HG03045 (cell line): Measurements from ENCODE around the gene MUC6.

Experiments used
- ATAC-seq: cut with Tn5 transposase; IDR thresholded peaks from one replicate; pipeline ENCODE4 v1.9.1; 2021; ENCODE audit warnings: mild to moderate bottlenecking, moderate library complexity; ENCODE audit not compliant: unreplicated experiment

Gene MUC6

DNA sequence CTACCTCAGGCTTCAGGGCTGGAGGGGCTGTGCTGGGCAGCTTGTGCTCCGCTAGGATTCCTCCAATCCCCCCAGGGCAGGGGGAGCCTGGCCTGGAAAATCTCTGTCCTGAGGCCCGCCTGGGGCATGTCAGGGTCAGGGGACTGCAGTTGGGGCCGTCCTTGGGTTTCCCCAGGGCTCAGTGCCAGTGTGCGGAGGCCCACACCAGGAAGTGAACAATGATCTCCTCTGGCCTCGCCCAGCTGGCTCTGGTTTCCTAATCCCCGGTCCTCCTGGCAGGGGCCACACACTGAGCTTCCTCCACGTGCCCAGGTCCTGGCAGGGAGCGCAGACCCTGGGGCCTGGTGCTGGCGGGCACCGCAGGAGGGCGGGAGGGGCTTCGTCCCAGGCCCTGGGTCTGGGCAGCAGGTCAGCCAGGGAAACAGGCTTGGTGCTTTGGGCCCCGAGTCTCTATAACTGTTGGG is 36.8 kb upstream of the MUC6 start:
- ATAC-seq: no peak

- no peak for ATAC-seq
Observed at GRCh38 chr11:1072821-1073231, 36.3 kb upstream of the MUC6 start.

DNA sequence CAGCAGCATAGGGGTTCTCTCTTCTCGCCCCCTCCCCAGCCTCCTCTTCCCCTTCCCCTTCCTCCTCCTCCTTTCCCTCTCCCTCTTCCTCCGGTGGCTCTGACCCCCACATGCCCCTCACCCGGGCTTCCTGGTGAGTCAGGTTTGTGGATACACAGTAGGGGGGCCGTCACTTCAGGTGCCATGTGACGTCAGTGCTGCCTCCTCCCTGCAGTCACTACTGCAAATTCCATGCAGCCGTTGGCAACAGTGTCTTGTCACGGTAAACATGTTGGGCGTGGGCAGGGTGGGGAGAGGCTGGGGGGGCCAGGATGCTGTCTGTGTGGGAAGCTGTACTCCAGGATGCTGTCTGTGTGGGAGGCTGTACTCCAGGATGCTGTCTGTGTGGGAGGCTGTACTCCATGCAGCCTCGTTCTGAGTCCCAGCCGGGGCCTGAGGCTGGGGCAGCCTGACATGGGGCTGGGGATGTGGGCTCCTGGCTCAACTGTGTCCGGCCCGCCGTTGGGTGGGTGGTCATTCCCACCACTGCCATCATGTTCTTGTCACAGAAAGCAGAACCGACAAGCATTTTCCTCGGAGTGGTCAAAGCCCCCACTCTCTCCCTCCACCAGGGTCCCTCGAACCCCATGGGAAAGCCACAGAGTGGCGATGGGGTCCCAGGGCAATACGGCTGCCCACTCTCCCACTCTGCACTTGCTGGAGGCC is 35.8 kb upstream of the MUC6 start:
- ATAC-seq: no peak

- ATAC-seq: no peak
Observed at GRCh38 chr11:1071571-1072115, 35.1 kb upstream of the MUC6 start.

GRCh38 chr11:1070594-1071462 is 34.3 kb upstream of the MUC6 start:
- no peak for ATAC-seq

GRCh38 chr11:1069740-1070139 is 33.2 kb upstream of the MUC6 start:
- no peak for ATAC-seq

GRCh38 chr11:1067812-1068496 is 31.4 kb upstream of the MUC6 start:
- no peak for ATAC-seq

GRCh38 chr11:1064167-1064566 is 27.6 kb upstream of the MUC6 start:
- ATAC-seq: no peak

GRCh38 chr11:1062075-1062820 is 25.7 kb upstream of the MUC6 start:
- ATAC-seq: no peak

DNA sequence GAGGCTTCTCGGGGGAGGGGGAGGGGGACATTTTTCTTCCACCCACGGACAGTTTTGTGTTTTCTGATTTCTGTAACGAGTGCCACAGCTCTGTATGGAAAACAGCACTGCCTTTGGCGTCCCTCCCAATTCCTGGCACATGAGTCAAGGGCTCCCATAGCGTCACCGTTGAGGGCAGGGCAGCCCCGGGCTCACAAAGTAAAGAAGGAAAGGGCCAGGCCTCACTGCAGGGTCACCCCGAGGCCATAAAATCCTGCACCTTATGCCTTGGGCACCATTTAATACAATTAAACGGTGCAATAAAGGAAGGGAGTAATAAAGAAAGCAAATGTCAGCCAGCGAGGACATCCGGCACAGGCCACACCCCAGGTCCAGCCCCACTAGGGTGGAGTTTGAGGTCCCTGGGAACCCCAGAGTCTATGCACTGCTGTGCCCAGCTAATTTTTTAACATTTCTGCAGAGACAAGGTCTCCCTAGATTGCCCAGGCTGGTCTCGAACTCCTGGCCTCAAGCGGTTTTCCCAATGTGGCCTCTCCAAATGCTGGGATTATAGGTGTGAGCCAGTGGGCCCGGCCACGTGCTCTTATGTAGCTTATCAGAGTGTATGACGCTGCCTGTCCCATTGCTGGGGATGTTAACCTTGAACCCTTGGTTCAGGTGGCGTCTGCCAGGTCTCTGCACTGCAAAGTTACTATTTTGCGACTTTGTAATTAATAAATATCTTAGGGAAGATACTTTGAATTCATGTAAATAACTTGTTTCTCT is 24.5 kb upstream of the MUC6 start:
- no peak for ATAC-seq

DNA sequence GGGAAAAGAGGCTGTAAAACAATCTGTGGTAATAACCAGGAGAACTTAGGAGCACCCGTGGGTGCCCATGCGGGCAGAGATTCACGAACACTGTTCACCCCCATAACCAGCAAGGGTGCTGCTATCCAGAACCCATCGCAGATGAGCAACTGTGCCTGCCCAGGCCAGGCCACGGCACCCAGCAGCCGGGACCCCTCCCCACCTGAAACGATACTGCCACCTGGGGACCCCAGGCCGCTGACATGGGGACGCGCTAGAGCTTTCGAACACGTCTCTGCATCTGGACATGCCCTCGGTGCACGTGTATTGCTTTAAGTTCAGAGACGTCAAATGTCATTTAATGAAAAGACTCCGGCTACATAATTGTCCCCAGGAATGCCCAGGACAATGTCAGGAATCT is 23.9 kb upstream of the MUC6 start:
- ATAC-seq: no peak

- no peak for ATAC-seq
Observed at GRCh38 chr11:1059759-1060158, 23.2 kb upstream of the MUC6 start.

DNA sequence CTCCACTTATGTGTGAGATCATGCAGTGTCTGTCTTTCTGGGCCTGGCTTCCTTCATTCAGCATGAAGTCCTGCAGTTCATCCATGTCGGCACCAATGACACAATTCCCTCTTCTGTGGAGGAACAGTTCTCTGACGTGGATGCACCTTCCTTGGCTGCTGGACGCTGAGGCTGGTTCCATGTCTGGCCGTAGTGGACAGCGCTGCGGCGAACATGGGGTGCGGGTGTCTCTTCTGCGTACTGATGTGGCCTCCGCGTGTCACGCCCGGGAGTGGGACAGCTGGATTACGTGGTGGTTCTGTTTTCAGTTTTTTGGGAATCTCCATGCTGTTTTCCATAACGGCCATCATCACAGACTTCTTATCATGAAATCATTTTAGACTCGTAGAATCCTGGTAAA is 21.3 kb upstream of the MUC6 start:
- ATAC-seq: no peak

GRCh38 chr11:1055990-1056771 is 19.7 kb upstream of the MUC6 start:
- ATAC-seq: no peak

GRCh38 chr11:1055109-1055703 is 18.7 kb upstream of the MUC6 start:
- ATAC-seq: no peak

DNA sequence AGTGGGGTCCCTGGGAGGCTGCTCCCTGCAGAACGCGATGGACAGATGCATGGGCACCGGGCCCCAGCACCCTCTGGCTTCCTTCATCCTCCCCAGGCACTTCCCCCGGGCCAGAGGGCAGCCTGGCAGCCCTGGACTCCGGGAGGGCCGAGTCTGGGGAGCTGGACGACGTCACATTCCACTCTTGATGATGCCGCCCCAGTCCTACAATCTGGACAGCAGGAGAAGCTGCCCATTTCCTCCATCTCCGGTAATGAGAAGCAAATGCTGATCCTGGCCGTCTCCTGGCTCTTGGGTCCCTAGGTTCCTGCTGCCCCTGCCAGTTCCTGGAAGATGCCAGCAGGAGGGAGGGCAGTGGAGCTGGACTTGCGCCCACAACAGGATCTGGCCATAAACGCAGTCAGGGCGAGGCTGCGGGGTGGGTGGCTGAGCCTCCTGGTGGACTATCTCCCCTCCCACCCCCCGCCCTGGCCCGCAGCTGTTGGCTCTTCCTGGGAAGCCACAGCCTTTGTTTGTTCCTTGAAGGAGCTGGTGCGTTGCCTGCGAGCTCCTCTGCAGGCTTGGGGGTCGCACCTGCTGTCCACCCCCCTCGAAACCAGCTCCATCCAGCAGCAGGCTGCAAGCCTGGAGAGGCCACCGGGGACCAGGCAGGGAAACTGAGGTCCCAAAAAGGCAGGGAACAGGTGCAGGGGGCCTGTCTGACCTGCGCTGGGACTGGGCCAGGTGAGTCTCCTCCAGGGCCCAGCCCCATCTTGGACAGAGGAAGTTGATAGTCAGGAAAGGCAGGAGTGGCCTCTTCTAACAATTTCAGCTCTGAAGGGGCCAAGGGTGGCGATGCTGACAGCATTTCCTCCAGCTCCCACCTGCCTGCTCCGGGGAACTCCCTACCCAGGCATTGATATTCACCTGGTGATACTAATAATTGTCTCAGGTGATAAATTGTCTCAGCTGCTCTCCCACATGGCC is 17.9 kb upstream of the MUC6 start:
- no peak for ATAC-seq

GRCh38 chr11:1053121-1053901 is 16.8 kb upstream of the MUC6 start:
- ATAC-seq: no peak
